AG10803 (cell line): Measurements from ENCODE around the gene IGHMBP2.
A peak's percentile ranks its signal among the peaks of the same experiment; 100 is the strongest.

Experiments
- DNase-seq: peaks from one replicate; pipeline ENCODE4 v3.0.0; 2010; ENCODE audit warnings: low read depth
- H3K4me3 ChIP-seq: 2 replicates; pipeline ENCODE4 v1.5.1; 2011; ENCODE audit warnings: mild to moderate bottlenecking, low read length, control low read depth
- CTCF ChIP-seq: conservative IDR thresholded peaks from 2 replicates; pipeline ENCODE4 v1.5.1; 2011; ENCODE audit warnings: mild to moderate bottlenecking, low read length, control low read depth, inconsistent platforms

The IGHMBP2 gene

GRCh38 chr11:68913188-68913587 is 9.5 kb downstream of the IGHMBP2 start:
- no peak overlapping the region for H3K4me3 ChIP-seq
- no peak for DNase-seq
- no peak for TF ChIP-seq CTCF

GRCh38 chr11:68914761-68915160 is 11.1 kb downstream of the IGHMBP2 start:
- TF ChIP-seq CTCF: no peak
- no peak overlapping the region for H3K4me3 ChIP-seq
- DNase-seq: no peak

GRCh38 chr11:68916439-68916838 is 12.7 kb downstream of the IGHMBP2 start:
- H3K4me3 ChIP-seq: no peak overlapping the region
- TF ChIP-seq CTCF: no peak
- DNase-seq: no peak

GRCh38 chr11:68923614-68924013 is 19.9 kb downstream of the IGHMBP2 start:
- no peak for TF ChIP-seq CTCF
- H3K4me3 ChIP-seq: no peak overlapping the region
- peak; percentile 39 for DNase-seq

- no peak for TF ChIP-seq CTCF
- DNase-seq: peak; percentile 49
Observed at GRCh38 chr11:68924073-68924925, 20.6 kb downstream of the IGHMBP2 start.

GRCh38 chr11:68925611-68926010 is 21.9 kb downstream of the IGHMBP2 start:
- TF ChIP-seq CTCF: no peak
- DNase-seq: no peak
- H3K4me3 ChIP-seq: no peak overlapping the region

More at GRCh38 chr11:68924073-68924925, 20.6 kb downstream of the IGHMBP2 start:
- no peak overlapping the region for H3K4me3 ChIP-seq
